ENCODE measurements around the gene NTN3.

DNA sequence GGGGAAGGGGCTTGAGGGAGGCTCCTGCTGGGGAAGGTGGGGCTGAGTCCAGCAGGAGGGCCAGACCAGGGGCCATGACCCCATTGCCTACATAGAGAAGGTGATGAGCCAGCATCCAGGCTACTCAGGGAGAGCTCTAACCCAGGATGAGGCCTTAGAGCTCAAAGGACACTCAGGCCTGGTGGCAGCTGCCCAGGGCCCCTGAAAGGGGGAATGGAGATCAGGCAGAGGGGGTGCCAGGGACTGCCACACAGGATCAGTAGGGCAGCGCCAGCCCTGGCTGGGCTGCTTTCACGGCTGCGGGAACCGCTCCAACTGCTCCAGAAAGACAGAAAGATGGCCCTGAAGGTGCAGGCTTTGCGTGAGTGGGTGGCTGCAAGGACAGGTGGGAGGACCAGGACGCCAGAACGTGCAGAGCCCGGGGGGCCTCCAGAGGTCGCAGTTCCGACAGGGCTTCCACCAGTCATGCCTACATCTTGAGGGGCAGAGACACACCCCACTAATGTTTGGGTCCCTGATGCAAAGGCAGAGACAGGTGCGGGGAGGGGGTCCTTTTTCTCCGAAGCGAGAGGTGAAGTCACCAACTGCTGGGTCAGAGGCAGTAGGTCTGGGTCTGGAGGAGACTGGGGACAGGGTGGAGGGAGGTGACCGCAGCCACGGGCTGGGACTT, 41.8 kb downstream of the NTN3 start:
- TF ChIP-seq, protein P1, sequence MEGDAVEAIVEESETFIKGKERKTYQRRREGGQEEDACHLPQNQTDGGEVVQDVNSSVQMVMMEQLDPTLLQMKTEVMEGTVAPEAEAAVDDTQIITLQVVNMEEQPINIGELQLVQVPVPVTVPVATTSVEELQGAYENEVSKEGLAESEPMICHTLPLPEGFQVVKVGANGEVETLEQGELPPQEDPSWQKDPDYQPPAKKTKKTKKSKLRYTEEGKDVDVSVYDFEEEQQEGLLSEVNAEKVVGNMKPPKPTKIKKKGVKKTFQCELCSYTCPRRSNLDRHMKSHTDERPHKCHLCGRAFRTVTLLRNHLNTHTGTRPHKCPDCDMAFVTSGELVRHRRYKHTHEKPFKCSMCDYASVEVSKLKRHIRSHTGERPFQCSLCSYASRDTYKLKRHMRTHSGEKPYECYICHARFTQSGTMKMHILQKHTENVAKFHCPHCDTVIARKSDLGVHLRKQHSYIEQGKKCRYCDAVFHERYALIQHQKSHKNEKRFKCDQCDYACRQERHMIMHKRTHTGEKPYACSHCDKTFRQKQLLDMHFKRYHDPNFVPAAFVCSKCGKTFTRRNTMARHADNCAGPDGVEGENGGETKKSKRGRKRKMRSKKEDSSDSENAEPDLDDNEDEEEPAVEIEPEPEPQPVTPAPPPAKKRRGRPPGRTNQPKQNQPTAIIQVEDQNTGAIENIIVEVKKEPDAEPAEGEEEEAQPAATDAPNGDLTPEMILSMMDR (IDR thresholded peaks at IDR 0.05): no peak
- TF ChIP-seq POLR2AphosphoS5 (IDR thresholded peaks at IDR 0.05) (no peak), POLR2A (IDR thresholded peaks at IDR 0.05) (no peak), EP300 (IDR thresholded peaks at IDR 0.05) (no peak)
